ENCODE results near the gene EMILIN2.

Gene EMILIN2

GRCh38 chr18:2960983-2961696 is 114.3 kb downstream of the EMILIN2 start:
- Histone ChIP-seq H3K4me3 (ENCODE audit: low read depth, low read length) (no peak overlapping the region), H3K9me3 (ENCODE audit: control insufficient read depth, low read length) (no peaks in the 10 kb centered on the region), H3K4me1 (peaks cover 3% of the 10 kb centered on the region), H3K4me2 (ENCODE audit: low read length) (no peak overlapping the region), H3K79me2 (peaks cover 12% of the 10 kb centered on the region), H3K9ac (no peak overlapping the region), H3K27ac (peak overlapping the region; percentile 7), H3K27me3 (ENCODE audit: control insufficient read depth, insufficient read depth, low read length) (no peaks in the 10 kb centered on the region), H3K36me3 (ENCODE audit: control insufficient read depth, insufficient read depth, low read length) (no peaks in the 10 kb centered on the region), H2AFZ (no peak overlapping the region)
- TF ChIP-seq CTCF (IDR thresholded peaks at IDR 0.05) = no peak

GRCh38 chr18:2961821-2962220 is 115.0 kb downstream of the EMILIN2 start:
- Histone ChIP-seq H3K4me1 (peaks cover 3% of the 10 kb centered on the region), H3K27me3 (ENCODE audit: control insufficient read depth, insufficient read depth, low read length) (no peaks in the 10 kb centered on the region), H2AFZ (peak overlapping the region; percentile 27), H3K9ac (no peak overlapping the region), H3K27ac (peak overlapping the region; percentile 7), H3K9me3 (ENCODE audit: control insufficient read depth, low read length) (no peaks in the 10 kb centered on the region), H3K4me3 (ENCODE audit: low read depth, low read length) (no peak overlapping the region), H3K4me2 (ENCODE audit: low read length) (peak overlapping the region; percentile 31), H3K79me2 (peaks cover 15% of the 10 kb centered on the region), H3K36me3 (ENCODE audit: control insufficient read depth, insufficient read depth, low read length) (no peaks in the 10 kb centered on the region)
- no peak for TF ChIP-seq CTCF (IDR thresholded peaks at IDR 0.05)

- H3K9ac ChIP-seq = no peak overlapping the region
- peaks cover 3% of the 10 kb centered on the region for H3K4me1 ChIP-seq
- no peak overlapping the region for H3K4me3 ChIP-seq (ENCODE audit: low read depth, low read length)
- no peaks in the 10 kb centered on the region for H3K36me3 ChIP-seq (ENCODE audit: control insufficient read depth, insufficient read depth, low read length)
- H3K27me3 ChIP-seq (ENCODE audit: control insufficient read depth, insufficient read depth, low read length) = no peaks in the 10 kb centered on the region
- no peak for TF ChIP-seq CTCF (IDR thresholded peaks at IDR 0.05)
- no peak overlapping the region for H3K27ac ChIP-seq
- peaks cover 23% of the 10 kb centered on the region for H3K79me2 ChIP-seq
- no peaks in the 10 kb centered on the region for H3K9me3 ChIP-seq (ENCODE audit: control insufficient read depth, low read length)
- H3K4me2 ChIP-seq (ENCODE audit: low read length) = no peak overlapping the region
- H2AFZ ChIP-seq = no peak overlapping the region
Measured at GRCh38 chr18:2963048-2963447, 116.2 kb downstream of the EMILIN2 start.

- Histone ChIP-seq H2AFZ (no peak overlapping the region), H3K27ac (no peak overlapping the region), H3K4me3 (ENCODE audit: low read depth, low read length) (no peak overlapping the region), H3K9me3 (ENCODE audit: control insufficient read depth, low read length) (no peaks in the 10 kb centered on the region), H3K4me2 (ENCODE audit: low read length) (no peak overlapping the region), H3K9ac (no peak overlapping the region), H3K27me3 (ENCODE audit: control insufficient read depth, insufficient read depth, low read length) (no peaks in the 10 kb centered on the region), H3K79me2 (peaks cover 23% of the 10 kb centered on the region), H3K4me1 (peaks cover 4% of the 10 kb centered on the region), H3K36me3 (ENCODE audit: control insufficient read depth, insufficient read depth, low read length) (no peaks in the 10 kb centered on the region)
- no peak for TF ChIP-seq CTCF (IDR thresholded peaks at IDR 0.05)
Measured at GRCh38 chr18:2964361-2965010, 117.7 kb downstream of the EMILIN2 start.

Measured in parathyroid adenoma (tissue), 2 donors.